ENCODE results near the gene HMGXB4. TPM values are rescaled to one million over a fixed set of nuclear protein-coding genes. Genes with fewer than 3 reads are reported as not detected.

Gene HMGXB4
- polyA plus RNA-seq, 2 of the 4 experiments (the other 2 are of a cell fraction), result 12.9 to 29.5 TPM

DNA sequence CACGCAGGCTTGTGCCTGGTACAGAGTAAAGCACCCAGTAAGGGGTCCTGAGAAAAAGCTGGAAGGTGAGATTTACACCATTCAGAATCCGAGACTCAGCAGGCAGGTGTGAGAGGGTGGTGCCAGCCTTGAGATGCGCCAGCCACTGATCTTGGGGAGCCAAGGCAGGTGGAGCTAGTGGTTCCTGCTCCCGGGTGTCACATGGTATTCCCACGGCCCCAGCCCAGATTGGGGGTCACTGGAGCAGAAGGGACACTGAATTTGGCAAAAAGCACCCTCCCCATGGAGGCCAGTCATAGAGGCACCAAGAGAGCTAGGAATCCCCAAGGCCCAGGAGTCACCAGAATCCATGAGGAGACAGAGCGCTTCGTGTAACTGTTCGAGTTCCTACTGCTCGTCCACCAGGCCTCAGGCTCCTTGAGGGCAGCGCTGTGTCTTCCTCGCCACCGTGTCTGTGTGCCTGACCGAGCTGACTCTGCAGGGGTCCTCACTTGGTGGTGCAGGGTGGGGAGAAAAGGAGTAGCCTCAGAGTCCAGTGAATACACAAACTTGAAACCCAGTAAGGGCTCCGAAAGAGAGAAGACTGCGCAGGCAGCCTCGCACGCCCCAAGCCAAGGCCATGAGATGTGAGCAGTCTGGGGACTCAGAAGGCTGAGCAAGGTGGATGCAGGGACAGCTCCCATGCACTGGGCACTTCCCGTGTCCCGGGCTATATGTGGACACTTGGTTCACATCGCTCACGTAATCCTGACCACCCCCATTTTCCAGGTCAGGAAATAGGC lies 70.6 kb downstream of the HMGXB4 start:
- ATAC-seq (no peak), DNase-seq (ENCODE audit: low read depth in 1 of 2, low spot score in 1 of 2) (no peak), FAIRE-seq (no peak)
- WGBS (ENCODE audit: missing lambda C conversion rate), result 90% methylated on average over 21 of the region's 21 CpGs
- no peak overlapping the region for H3K4me3 ChIP-seq
- no peak overlapping the region for H3K4me2 ChIP-seq
- no peaks in the 10 kb centered on the region for H3K9me3 ChIP-seq
- H3K4me1 ChIP-seq, result no peaks in the 10 kb centered on the region
- ChIA-PET POLR2A (no interaction called here), CTCF (no interaction called here)
- no peak overlapping the region for H3K27ac ChIP-seq
- TF ChIP-seq CBX8 (IDR thresholded peaks at IDR 0.05) (no peak), ZC3H11A (IDR thresholded peaks at IDR 0.05) (no peak), ESRRA (IDR thresholded peaks at IDR 0.05; ENCODE audit: borderline replicate concordance, low read length) (no peak), ZFP36 (IDR thresholded peaks at IDR 0.05; ENCODE audit: borderline replicate concordance, partially characterized antibody) (no peak), HOXB13 (CRISPR knock-in tag; IDR thresholded peaks at IDR 0.05; ENCODE audit: low read depth) (no peak), TP53 (CRISPR knock-in tag; IDR thresholded peaks at IDR 0.05) (no peak), KDM5A (IDR thresholded peaks at IDR 0.05) (no peak), MAZ (IDR thresholded peaks at IDR 0.05; ENCODE audit: borderline replicate concordance, low read depth, low read length) (no peak), HDAC2 (IDR thresholded peaks at IDR 0.05) (no peak), HEYL (CRISPR knock-in tag; IDR thresholded peaks at IDR 0.05) (no peak), FOSB (CRISPR knock-in tag; IDR thresholded peaks at IDR 0.05) (no peak), SMC3 (IDR thresholded peaks at IDR 0.05) (no peak), CHD4 (IDR thresholded peaks at IDR 0.05; ENCODE audit: borderline replicate concordance) (no peak), POLR2A (IDR thresholded peaks at IDR 0.05; ENCODE audit: low read length) (no peak), PHF8 (IDR thresholded peaks at IDR 0.05; ENCODE audit: borderline replicate concordance, low read depth) (no peak)
- TF ChIP-seq, protein P1, sequence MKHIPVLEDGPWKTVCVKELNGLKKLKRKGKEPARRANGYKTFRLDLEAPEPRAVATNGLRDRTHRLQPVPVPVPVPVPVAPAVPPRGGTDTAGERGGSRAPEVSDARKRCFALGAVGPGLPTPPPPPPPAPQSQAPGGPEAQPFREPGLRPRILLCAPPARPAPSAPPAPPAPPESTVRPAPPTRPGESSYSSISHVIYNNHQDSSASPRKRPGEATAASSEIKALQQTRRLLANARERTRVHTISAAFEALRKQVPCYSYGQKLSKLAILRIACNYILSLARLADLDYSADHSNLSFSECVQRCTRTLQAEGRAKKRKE (CRISPR knock-in tag; IDR thresholded peaks at IDR 0.05; ENCODE audit: low read depth), result no peak
- TF ChIP-seq, protein P2, sequence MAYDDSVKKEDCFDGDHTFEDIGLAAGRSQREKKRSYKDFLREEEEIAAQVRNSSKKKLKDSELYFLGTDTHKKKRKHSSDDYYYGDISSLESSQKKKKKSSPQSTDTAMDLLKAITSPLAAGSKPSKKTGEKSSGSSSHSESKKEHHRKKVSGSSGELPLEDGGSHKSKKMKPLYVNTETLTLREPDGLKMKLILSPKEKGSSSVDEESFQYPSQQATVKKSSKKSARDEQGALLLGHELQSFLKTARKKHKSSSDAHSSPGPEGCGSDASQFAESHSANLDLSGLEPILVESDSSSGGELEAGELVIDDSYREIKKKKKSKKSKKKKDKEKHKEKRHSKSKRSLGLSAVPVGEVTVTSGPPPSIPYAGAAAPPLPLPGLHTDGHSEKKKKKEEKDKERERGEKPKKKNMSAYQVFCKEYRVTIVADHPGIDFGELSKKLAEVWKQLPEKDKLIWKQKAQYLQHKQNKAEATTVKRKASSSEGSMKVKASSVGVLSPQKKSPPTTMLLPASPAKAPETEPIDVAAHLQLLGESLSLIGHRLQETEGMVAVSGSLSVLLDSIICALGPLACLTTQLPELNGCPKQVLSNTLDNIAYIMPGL (CRISPR knock-in tag; IDR thresholded peaks at IDR 0.05; ENCODE audit: borderline replicate concordance), result no peak

DNA sequence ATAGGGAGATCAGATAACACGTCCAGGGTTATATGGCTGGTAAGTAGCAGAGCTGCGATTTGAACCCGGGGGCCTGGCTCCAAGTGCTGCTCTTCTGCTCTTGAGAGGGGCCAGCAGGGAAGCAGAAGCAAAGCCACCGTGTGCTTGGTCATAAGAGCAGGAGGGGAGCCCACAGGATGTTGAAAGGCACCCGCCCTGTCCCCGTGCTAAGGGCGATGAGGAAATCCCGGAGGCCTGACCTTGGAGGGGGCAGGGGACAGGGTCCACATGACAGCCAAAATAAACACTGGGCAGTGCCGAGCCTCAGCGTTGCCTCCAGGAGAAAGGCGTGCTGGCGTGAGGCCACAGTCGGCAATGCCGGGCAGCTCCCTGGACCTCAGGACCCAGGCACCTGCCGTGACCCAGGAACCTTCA lies 71.2 kb downstream of the HMGXB4 start:
- Histone ChIP-seq H3K4me1 (no peaks in the 10 kb centered on the region), H3K27ac (no peak overlapping the region), H3K9me3 (no peaks in the 10 kb centered on the region), H3K4me3 (no peak overlapping the region), H3K4me2 (no peak overlapping the region)
- ChIA-PET POLR2A (no interaction called here), CTCF (no interaction called here)
- no peak for ATAC-seq
- TF ChIP-seq HOXA7 (CRISPR knock-in tag; IDR thresholded peaks at IDR 0.05), result no peak
- no peak for TF ChIP-seq MAFK (IDR thresholded peaks at IDR 0.05; ENCODE audit: partially characterized antibody)
- TF ChIP-seq MYC (IDR thresholded peaks at IDR 0.05; ENCODE audit: borderline replicate concordance, low read length), result no peak
- TF ChIP-seq FOSL2 (IDR thresholded peaks at IDR 0.05), result no peak
- TF ChIP-seq FOSL2 (CRISPR knock-in tag; IDR thresholded peaks at IDR 0.05), result no peak
- TF ChIP-seq RNF2 (IDR thresholded peaks at IDR 0.05; ENCODE audit: borderline replicate concordance, low read depth), result no peak
- TF ChIP-seq RCOR1 (IDR thresholded peaks at IDR 0.05; ENCODE audit: low read depth, low read length), result no peak
- TF ChIP-seq EHMT2 (IDR thresholded peaks at IDR 0.05; ENCODE audit: low read depth), result no peak
- FAIRE-seq, result no peak
- DNase-seq (ENCODE audit: low read depth in 1 of 2, low spot score in 1 of 2), result no peak
- WGBS (ENCODE audit: missing lambda C conversion rate), result 89% methylated on average over 15 of the region's 15 CpGs

Data from A549 (cell line).